ENCODE data around the gene HSPB8. TPM values are rescaled to one million over a fixed set of nuclear protein-coding genes. Genes with fewer than 3 reads are reported as not detected.

Gene HSPB8
- total and polyA plus RNA-seq, 2 of the 8 experiments (the other 6 are each of a cell fraction or from before 2014, with no cell fraction given) = 11.7 to 28.2 TPM

DNA sequence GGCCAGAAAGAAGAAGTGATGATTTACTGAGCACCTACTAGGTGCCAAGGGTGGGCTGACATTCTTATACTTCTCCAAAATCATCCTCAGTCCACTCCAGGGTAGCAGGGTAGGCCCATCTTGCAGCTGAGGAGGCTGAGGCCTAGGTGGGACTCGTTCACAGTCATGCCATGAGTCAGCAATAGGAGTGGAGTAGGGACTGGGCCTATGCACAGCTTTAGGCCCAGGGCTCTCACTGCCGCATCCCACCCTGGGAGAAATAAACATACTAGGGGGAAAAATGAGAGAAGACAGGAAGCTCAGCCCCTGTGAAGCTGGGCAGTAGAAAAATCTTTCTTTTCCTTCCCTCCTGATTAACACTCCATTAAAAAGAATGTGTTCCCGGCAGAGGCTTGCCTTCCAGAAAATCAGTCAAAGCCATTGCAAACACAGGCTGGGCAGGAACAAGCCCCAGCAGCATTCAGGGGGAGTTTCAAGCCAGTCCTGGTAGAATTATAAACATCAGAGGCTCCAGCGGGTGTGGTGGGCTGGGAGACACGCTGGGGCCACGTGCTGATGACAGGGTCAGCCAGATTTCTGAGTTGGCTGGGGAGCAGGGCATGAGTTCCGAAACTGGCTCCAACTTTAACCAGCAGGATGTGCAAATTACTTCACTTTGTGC lies 1.8 kb downstream of the HSPB8 start (continued):
- TF ChIP-seq SAP30 (IDR thresholded peaks at IDR 0.05; ENCODE audit: insufficient read depth, insufficient replicate concordance, low read length) = no peak

Measured in H1 (cell line).